ENCODE results near the gene ARMC7.
A peak's percentile ranks its signal among the peaks of the same experiment; 100 is the strongest.
"Not testable (repeated sequence)": the region's sequence is repeated elsewhere in the genome, so short reads cannot be mapped to it uniquely, and the experiment has no call there.

Gene ARMC7

DNA sequence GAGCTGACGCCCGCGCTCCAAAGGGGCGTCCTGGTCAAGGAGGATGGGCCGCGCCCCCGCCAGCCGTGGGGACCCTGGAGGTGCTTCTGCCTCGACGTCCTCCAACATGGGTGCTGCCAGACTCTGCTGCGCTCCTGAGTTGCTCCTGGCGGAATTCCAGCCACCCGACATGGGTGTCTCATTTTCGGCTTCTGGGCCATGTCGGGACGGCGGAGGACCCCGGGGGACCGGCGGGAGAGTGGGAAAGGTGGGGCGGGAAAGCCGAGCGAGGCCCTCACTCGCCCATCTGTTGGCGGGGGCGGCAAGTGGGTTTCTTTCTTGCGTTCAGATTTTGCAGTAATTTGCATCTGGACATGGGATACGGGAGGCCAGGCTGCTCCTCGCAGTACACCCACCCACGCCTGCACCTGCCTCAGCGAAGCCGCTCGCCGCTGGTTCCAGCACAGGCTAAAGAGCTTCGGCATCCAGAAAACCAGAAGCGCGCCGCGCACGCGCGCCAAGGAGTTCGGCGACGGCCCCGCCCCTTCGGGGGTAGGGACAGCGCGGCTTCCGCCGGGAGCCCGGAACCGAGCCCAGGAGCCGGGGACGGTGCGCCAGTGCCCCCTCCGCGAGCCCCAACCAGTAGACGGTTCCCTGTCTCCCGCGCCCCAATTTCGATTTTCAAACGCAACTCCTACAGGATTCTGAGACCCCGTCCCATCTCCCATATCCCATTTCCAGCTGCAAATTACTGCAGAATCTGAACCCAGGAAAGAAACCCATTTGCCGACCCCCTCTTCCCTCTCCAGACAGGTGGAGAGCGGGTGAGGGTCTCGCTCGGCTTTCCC is at the start of gene ARMC7:
TSS of gene ARMC7 (plus strand) at position 563 of the 827 bp plus-strand sequence. CDS start 320 bp downstream, outside the sequence.
- DNase-seq, result peak; percentile 68 to 82

DNA sequence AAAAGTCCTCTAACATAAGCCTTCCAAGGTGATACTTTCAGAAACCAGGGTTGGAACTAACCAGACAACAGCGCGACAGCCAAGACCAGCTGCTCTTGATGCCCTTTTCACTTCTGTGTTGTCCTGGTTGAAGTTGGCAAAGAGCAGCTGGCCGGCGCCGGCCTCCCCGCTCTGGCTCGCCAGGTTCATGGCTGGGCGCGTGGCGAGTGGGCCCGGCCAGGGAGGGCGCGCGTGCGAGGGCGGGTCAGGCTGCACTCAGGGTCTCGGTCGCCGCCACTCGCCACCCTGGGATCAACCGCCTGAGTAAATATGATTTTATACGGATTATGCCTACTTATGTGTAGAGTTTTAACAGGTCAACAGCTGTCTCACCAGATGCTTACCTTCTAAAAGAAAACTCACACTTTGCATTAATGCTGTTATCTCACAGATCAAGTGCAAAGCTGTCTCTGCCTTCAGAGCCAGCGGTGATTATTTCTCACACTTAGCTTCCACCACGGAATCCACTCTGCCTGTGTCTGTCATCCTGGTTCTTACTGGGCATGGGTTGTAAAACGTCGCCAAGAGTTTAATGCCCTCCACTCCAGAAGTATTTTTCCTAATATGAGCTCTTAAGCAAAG is 49.2 kb upstream of the ARMC7 start:
- no peak for DNase-seq

DNA sequence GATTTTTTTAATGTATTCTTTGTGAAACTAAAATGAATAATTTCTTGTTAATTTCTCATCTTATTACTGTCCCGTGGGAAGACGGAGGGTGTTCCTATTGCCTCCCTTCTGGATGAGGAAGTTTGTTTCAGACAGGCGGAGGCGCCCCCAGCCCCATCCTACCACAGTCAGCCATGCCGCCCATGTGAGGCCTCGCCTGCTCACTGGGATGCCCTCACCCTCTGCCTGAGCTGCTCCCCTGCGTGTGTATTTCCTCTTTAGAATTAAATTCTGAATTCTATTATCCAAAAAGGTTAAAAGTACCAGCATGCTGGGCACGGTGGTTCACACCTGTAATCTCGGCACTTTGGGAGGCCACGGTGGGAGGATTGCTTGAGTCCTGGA is 48.7 kb upstream of the ARMC7 start:
- no peak for DNase-seq

DNA sequence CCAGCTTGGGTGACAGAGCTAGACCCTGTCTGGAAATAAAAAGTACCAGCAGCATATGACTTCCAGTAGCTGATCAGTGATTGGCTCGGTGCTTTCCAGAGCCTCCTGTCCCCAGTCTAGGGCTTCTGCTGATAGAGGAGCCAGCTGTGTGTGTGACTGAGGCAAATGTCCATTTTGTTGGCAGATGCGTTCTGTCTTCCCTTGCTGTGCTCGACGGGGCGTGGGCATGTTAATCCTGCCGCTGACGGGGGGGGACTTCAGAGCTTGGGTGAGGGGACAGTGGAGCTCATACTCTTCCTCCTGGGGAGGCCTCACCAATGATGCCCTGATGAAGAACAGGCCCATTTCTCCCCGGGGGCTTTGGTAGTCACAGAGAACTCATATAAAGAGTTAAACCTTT is 48.2 kb upstream of the ARMC7 start:
- no peak for DNase-seq

DNA sequence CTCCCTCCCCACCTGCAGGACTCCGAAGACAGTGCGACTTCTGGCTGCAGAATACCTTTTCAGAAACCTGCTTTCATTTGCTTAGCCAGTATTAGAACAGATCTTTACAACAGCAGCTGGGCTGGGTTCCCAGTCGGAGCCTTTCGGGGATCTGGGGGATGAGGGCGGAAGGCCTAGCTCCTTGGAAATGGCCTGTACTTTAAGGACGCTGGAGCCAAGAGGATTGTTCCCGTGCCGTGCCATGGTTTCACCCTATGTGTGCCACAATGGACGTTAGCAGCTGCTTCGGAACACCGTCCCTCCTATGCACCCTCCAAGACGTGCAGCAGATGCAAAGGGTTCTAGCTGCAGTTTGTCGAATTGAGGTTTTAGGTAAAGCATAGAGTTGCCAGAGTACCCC is 46.6 kb upstream of the ARMC7 start:
- no peak for DNase-seq

DNA sequence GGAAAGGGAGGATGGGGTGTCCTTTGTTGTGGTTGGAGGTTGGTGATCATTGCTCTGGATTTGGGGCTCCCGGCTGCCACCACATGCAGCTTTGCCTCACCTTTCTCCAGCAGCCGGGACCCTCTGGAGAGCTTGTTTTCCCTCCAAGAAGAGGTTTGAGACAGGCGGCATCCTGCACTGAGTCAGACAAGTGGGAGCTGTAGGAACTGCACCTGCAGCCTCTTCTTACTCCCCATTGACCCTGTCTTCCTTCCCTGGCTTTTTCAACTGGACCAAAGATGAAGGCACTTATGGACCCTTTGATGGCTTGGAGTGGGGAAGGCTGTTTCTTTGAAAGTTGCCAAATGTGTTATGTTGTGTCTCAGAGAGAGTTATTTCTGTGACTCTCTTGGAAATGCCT is 46.1 kb upstream of the ARMC7 start:
- no peak for DNase-seq

DNA sequence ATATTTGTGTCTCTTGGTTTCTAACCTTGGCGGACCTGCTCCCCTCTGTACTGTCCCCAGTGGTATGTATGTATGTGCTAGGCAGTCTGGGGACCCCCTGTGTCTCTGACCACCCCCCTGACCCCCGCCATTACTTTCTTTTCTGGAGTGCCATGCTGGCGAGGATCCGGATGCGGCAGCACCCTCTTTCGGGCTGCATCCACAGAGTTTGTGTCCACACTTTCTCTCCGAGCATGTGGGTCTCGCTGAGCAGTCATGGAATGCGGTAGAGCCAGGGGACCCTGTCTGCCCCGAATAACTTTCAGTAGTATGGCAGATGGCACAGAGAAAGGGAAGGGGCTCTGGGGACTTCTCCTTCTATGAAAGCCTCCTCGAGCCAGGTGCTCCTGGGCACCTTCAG is 45.7 kb upstream of the ARMC7 start:
- no peak for DNase-seq

DNA sequence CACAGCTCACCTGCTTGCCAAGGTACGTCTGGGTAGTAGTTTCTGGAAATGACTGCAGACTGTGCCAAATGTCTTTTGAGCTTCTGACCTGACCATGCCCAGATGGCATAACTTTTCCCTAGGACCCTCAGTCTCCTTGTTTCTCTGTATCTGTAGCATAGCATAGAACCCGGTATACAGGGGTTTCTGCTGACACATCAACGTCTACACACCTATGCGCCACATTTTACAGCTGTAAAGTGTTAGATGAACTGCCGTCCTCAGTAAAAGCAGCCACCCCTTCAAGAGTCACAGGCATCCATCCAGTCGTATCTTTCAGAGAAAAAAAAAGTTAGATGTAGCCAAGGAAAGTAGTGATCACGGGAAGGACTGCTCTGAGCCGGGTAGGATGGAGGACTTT is 45.3 kb upstream of the ARMC7 start:
- DNase-seq, result no peak

DNA sequence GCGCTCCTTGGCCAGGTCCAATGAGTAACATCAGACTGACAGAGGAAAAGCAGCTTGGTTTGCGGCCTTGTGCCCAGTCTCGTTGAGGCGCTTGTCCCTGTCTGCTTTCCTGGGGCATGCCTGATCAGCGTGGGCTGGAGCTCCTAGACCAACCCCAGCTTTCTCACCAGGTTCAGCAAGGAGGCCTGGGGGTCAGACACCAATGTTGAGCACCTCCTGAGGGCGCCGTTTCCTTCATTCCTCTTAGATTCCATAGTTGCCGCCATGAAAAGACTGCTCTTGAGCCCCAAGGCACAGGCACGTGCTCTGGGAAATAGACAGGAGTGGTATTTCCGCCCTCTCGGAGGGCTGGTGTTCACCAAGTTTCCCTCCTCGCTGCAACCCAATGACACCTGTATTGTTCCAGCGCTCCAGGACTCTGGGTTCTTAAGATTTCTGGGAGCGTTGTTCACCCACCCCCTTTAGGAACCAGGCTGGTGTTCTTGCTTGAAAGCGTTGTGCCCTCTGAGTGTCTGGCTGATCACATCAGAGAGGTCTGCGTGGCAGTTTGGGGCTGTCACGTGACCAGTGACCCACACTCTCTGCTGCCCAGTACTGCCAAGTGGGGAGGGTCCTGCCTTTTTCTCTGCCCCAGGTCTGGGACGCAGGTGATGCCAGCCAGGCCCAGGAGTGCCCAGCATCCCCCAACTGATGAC is 44.8 kb upstream of the ARMC7 start:
- no peak for DNase-seq

DNA sequence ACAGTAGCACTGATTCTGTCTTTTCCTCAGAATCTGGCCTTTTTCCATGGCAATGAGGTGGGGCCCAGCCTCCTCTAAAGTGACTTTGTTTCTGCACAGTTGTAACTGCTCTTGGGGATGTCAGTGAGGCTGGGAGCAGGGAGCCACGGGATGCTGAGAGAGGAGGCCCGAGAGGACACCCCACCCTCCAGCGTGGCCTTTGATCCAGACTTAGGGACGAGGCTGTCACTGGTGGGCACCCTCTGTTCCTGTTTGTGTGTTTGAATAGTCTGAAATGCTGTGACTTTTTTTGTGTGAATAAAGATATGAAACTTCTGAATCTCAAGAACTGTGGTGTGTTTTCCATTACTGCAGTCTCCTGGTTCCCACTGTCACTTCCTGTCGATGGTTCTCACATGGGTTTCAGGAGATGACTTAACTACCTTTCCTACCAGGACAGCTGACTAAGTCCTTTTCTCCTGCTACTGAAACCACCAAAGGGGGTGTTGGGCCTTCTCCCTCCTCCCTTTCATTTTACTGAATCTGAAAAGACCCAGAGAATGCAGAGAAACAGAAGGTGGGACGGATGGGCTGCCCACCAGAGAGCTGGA is 44.1 kb upstream of the ARMC7 start:
- no peak for DNase-seq

DNA sequence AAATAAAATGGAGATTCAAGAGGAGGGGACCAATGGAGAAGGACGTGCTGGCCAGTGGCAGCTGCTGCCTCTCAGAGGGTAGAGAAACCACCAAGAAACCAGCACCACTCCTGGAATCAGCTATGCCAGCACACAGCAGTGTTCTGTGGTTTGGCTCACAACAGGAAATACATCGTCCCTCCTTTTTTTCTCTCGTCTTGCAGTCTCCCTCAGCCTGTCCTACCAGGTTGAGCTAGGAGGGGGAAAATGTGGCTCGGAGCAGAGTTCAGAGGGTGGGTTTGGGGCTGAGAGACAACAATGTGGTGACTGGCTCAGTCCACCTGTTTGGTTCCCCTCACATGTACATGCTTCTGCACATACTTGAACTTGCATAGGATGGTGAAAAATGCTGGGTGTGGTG is 41.9 kb upstream of the ARMC7 start:
- no peak for DNase-seq

DNA sequence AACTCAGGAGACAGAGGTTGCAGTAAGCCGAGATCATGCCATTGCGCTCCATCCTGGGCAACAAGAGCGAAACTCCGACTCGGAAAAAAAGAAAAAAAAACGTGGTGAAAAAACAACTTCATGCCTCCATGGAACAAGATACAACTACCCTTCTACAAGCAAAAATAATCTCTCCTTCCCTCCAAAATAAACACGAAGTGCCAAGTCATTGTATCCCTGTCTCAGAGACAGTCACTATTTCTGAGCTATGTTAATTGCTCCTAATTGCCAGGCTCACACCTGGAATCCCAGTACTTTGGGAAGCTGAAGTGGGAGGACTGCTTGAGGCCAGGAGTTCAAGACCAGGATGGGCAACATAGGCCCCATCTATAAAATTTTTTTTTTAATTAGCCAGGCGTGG is 41.0 kb upstream of the ARMC7 start:
- no peak for DNase-seq

DNA sequence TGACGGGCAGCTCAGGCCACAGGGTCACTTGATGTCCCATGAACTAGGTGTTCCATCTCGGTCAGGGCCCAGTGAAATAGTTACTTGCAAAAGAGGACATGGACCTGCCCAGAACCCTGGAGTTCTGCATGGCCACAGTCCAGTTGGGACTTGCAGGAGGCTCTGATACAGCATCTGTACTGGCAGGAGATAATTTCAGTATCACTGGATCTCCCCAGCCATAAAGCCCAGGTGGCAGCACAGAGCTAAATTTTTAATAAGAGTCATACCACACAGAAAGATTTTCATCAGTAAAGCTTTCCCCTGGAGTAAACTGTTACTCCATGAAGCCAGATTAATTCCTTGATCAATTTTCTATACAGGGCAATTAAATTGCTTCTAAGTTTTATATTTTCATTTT is 40.0 kb upstream of the ARMC7 start:
- DNase-seq, result no peak

DNA sequence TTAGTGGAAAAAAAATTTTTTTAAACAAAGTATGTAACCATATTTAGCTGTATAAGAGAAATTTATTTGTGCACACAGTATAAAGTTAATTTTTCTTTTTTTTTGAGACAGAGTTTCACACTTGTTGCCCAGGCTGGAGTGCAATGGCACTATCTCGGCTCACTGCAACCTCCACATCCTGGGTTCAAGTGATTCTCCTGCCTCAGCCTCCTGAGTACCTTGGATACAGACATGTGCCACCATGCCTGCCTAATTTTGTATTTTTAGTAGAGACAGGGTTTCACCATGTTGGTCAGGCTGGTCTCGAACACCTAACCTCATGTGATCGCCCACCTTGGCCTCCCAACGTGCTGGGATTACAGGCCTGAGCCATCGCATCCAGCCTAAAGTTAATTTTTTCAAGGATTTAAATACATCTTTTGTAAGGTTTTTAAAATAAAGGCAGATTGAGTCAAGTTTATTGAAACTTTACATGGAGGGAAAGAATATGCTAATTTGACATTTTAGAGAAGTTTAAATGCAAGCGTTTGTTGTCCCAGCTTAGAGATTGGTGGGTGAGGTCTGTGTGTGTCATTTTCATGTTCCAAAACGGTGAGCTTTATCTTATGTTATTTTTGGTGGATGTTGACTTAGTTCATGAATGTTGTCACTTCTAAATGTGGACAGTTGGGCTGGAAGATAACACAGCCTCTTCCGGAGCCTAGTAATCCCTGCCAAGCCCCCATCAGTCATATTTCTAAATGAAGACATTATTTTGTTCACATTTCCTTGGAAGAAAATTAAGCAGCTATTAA is 38.1 kb upstream of the ARMC7 start:
- DNase-seq, result not testable (repeated sequence)

DNA sequence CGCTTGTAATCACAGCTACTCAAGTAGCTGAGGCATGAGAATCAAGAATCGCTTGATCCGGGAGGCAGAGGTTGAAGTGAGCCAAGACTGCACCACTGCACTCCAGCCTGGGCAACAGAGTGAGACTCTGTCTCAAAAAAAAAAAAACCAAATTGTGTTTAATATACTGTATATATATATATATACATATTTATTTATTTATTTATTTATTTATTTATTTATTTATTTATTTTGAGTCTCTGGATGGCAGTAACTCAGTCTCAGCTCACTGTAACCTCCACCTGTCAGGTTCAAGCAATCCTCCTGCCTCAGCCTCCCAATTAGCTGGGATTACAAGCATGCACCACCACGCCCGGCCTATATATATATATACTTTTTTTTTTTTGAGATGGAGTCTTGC is 36.9 kb upstream of the ARMC7 start:
- not testable (repeated sequence) for DNase-seq

DNA sequence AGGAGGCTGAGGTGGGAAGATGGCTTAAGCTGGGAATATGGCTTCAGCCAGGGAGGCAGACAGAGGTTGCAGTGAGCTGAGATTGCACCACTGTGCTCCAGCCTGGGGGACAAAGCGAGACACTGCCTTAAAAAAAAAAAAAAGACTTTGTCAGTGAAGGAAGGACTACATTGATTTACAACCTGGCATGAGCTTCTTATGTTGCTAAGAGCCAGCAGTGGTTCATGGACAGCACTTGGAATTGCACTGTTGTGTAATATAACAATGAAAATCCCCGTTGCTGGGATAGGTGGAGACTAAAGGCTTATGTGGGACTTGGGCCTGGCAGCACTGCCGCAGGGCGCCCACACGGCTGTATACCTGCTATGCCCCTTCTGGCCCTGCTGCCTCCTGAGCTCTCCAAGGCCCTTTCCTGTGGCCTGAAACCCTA is 36.1 kb upstream of the ARMC7 start:
- DNase-seq, result no peak

DNA sequence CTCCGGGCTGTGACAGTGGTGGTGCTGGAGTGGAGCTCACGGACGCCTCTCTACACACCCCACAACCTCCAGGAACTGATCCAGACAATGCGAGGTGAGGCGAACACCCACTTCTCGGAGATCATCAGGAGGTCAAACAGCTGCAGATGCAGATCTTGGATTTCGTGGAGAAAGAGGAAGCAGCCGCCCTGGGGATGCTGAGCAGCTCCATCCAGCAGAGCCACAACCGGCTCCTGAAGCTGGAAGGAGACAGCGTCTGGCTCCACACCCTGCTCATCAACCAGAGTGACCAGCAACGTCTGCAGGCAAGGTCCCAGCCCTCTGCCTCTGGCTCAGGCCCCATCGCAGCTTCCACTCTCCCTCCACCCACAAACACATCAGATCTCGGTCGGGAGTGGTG is 35.2 kb upstream of the ARMC7 start:
- no peak for DNase-seq

DNA sequence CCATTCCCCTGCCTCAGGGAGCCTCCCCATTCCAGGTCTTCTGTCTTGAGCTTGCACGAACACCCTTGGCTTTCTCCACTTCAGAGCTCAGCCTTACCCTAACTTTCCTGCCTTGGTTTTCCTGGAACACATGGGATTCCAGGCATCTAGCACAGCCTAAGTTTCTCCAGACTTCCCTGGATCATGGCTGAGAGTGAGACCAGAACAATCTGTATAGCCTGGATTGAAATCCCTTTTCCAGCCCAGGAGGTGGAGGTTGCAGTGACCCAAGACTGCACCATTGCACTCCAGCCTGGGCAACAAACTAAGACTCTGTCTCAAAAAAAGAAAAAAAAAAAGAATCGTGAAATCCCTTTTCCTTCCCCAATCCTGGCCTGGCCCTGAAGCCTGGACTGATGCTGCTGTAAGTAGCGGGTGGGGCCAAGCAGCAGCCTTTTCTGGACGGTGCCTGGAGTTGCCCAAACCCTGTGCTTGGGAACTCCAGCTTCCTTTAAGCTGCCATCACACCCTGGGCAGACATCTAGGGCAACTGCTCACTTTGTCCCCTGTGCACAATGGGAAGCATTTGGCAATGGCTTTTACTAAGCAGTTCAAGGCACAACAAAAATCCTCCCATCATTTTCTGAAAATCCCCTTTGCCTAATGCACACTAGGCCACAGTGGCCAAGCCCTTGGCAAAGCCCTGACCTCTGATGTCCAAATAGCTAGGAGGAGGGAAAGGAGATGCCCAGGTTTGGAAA is 34.0 kb upstream of the ARMC7 start:
- DNase-seq, result no peak

DNA sequence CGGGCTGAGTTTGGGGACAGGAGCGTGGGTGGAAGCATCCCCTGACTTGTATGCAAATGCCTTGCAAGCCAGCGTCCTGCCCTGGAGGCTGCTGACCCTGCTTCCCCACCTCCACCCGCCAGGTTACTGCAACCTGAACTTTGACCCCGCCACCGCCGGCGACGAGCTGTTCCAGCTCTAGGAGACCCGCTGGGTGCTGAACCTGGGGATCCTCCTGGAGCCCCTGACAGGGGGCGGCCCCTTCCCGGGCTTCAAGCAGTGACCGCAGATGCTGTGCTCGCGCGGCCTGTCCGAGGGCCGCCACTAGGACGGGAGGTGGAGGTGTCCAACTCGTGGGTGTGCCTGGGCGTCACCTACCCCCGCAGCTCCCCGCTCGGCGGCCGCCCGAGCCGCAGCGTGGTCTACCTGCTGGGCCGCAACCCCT is 32.7 kb upstream of the ARMC7 start:
- no peak for DNase-seq

DNA sequence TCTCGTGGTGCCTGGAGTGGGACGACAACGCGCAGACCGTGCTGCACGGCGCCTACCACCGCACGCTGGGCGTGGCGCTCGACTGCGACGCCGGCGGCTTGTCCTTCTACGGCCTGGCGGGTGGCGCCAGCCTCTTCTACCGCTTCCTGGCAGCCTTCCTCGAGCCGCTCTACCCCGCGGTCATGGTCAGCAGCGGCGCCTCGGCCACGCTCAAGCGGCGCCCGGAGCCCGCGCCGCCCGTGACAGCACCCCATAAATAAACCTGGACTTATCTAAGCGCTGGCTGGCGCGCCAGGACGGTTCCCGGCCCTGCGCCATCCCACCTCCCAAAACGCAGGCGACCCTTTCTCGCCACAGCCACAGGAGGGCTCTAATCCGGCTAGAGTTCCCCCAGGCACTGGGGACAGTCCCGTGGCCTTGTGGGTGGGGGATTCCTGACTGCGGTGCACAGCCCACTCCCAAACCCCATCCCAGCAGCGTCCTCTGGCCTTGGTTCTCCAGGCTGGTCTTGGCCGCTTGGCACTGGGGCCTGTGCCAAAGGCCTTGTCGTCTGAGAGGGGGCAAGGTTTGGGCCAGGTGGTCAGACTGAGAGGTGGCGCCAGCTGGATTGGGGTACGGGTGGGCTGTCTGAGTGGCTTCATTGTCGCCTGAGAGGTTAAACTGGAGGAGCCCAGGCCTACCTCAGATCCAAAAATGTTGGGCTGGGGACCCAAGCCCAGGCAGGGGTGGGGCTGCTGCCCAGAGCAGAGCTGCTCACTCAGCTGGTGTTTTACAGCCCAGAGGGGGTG is 32.1 kb upstream of the ARMC7 start:
- peak; percentile 42 to 45 for DNase-seq

All from hippocampal formation (tissue), 2 donors.